ENCODE results near the gene CENPE.
"Not testable (repeated sequence)": the region's sequence is repeated elsewhere in the genome, so short reads cannot be mapped to it uniquely, and the experiment has no call there.

CENPE gene, protein sequence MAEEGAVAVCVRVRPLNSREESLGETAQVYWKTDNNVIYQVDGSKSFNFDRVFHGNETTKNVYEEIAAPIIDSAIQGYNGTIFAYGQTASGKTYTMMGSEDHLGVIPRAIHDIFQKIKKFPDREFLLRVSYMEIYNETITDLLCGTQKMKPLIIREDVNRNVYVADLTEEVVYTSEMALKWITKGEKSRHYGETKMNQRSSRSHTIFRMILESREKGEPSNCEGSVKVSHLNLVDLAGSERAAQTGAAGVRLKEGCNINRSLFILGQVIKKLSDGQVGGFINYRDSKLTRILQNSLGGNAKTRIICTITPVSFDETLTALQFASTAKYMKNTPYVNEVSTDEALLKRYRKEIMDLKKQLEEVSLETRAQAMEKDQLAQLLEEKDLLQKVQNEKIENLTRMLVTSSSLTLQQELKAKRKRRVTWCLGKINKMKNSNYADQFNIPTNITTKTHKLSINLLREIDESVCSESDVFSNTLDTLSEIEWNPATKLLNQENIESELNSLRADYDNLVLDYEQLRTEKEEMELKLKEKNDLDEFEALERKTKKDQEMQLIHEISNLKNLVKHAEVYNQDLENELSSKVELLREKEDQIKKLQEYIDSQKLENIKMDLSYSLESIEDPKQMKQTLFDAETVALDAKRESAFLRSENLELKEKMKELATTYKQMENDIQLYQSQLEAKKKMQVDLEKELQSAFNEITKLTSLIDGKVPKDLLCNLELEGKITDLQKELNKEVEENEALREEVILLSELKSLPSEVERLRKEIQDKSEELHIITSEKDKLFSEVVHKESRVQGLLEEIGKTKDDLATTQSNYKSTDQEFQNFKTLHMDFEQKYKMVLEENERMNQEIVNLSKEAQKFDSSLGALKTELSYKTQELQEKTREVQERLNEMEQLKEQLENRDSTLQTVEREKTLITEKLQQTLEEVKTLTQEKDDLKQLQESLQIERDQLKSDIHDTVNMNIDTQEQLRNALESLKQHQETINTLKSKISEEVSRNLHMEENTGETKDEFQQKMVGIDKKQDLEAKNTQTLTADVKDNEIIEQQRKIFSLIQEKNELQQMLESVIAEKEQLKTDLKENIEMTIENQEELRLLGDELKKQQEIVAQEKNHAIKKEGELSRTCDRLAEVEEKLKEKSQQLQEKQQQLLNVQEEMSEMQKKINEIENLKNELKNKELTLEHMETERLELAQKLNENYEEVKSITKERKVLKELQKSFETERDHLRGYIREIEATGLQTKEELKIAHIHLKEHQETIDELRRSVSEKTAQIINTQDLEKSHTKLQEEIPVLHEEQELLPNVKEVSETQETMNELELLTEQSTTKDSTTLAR (N-terminal part only)

DNA sequence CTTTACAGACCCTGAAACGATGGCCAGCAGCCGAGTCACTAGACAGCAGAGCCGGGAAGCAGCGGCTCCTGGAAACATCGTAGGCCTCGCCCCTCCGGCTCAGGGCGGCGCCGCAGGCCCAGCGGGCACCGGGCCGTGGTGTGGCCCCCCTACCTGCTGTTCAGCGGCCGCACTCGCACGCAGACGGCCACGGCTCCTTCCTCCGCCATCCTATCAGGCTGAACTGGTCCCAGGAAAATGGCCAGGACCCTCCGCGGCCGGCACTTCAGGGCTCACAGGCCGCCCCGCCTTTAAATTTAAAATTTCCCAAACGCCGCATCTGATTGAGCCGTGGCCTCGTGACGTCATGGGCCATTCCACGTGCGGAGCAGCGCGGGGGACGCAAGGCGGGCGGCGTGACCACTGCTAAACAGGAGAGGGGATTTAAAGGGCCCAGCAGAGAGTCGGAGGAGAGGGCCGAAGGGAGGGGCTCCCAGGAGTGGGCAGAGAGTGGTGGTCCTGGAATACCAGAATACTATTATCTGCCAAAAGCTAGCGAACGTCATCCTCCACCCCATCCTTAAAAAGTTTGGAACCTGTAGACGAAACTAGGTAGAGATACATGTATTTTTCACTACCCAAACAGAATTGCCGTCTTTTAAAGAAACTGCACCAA, at the start of gene CENPE:
TSS of gene CENPE (minus strand) at position 233 of the 655 bp plus-strand sequence. CDS start at position 209, 24 bp downstream.
- DNase-seq (ENCODE audit: low read depth in 2 of 2) = peak; percentile 80 to 82

DNA sequence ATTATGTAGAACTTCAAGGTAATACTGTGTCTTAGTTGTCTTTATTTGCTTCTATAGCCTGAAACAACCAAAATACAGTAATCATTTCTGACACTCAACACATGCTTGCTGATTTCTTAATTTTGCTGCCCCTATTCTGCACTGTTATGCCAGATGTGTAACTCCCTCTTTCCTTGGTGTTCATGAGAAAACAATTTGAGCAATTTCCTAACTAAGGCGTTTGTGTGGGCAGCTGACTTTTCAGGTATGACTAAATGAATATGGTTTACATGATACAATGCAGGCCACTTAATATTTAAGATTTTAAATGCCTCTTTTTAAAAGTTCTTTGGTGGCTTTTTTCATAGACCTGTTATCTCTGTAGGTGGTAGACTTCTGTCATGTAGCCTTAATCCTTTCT, 46.1 kb upstream of the CENPE start:
- DNase-seq (ENCODE audit: low read depth in 2 of 2) = no peak

DNA sequence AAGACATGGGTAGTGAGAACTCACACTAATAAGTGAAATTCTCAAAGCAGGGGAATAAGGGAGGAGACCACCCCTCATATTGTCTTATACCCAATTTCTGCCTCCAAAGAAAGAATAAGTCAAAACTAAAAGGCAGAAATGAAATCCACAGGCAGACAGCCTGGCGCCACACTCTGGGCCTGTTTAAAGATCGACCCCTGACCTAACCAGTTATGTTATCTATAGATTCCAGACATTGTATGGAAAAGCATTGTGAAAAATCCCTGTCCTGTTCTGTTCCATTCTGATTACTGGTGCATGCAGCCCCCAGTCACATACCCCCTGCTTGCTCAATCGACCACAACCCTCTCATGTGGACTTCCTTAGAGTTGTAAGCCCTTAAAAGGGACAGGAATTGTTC, 32.8 kb upstream of the CENPE start:
- not testable (repeated sequence) for DNase-seq (ENCODE audit: low read depth in 2 of 2)

DNA sequence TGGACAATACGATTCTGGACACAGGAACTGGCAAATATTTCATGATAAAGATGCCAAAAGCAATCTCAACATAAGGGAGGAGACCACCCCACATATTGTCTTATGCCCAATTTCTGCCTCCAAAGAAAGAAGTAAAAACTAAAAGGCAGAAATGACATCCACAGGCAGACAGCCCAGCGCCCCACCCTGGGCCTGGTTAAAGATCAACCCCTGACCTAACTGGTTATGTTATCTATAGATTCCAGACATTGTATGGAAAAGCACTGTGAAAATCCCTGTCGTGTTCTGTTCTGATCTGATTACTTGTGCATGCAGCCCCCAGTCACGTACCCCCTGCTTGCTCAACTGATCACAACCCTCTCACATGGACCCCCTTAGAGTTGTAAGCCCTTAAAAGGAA, 25.4 kb upstream of the CENPE start:
- not testable (repeated sequence) for DNase-seq (ENCODE audit: low read depth in 2 of 2)

DNA sequence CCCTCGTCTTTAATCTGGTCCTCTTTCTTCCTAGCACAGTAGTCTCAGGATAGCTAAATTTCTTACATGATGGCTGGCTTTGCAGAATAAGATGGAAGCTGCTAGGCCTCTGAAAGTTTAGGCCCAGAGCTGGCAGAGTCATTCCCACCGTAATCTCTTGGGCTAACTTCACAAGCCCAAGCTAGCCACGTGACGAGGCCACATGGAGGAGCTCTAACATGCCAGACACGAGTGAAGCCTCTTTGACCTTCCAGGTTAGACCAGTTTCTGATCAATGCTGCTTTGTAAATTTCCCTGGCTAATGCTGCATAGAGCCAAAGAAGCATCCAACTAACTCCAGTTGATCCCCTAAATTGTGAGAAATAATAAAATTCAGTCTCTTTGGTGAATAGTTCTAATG, 9.5 kb upstream of the CENPE start:
- no peak for DNase-seq (ENCODE audit: low read depth in 2 of 2)

DNA sequence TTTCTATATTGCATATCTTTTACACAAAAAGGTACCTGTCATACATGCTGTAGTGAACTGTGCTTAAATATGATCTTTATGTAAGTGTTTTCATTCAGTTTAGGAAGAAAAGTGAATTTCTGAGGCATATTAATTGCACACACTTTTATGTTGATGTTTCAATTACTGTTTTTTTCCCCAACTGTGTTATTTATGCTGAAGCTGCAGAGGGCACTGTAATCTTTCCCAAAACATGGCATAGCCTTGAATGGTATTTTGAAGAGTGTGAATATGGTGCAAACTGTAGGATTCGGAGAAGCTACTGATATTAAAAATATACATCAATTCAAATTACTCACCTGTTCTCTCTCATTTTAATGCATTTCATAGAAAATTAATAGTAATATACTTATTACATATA, 6.0 kb upstream of the CENPE start:
- no peak for DNase-seq (ENCODE audit: low read depth in 2 of 2)

DNA sequence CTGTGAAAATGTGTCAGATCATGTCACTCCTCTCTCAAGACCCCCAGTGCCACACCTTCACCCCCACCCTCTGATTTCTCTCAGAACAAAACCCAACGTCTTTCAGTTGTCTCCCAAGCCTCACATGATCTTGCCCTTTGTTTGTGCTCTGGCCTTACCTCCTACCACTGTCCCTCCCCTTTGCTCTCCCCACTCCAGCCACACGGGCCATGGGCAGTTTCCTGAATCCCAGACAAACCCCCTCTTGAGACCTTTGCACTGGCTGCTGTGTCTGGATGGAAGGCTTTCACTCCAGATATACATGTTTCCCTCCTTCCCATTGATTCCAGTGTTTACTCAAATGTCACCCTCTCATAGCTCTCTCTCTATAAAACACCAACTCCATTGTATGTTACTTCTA, 3.6 kb upstream of the CENPE start:
- DNase-seq (ENCODE audit: low read depth in 2 of 2) = no peak

DNA sequence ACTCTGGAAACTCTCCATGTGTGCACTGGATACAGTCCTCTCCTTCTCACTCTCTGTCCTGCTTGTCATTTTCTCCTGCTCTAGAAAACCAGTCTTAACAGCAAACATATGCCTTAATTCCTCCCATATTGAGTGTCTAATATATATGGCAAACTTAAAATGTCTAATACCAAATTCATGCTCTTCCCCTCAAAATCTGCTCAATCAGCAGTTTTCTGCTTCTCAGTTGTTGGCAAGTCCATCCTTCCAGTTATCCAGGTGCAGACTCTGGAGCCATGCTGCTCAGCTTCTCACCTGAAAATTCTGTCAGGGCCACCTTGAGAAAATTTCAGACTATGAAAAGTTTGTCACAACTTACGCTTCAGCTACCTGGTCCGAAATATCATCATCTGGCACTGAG, 3.1 kb upstream of the CENPE start:
- DNase-seq (ENCODE audit: low read depth in 2 of 2) = no peak

DNA sequence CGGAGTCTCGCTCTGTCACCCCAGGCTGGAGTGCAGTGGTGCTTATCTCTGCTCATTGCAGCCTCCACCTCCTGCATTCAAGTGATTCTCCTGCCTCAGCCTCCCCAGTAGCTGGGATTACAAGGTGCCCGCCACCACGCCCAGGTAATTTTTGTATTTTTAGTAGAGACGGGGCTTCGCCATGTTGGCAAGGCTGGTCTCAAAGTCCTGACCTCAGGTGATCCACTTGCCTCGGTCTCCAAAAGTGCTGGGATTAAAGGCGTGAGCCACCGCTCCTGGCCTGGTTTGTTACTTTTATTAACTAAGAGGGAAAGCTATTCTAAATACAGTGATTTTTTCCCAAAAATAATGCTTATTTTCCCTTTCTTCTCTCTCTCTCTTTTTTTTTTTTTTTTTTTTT, 866 bp upstream of the CENPE start:
- DNase-seq (ENCODE audit: low read depth in 2 of 2) = no peak

DNA sequence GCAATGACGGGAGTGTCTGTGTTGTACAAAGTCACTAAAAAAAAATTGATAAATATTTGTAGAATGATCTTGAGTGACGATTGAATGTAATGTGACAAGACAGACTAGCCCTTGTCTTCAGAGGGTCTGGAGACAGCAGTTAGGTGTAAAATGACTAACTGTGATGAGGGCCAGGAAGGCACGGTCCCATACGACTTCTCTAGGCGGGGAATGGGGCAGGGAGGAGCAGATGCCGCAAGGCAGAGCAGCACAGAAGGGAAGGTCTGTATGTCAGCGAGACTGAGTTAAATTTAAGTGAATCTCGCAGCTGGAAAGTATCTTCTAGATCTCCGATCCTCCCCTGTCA, 405 bp downstream of the CENPE start:
- DNase-seq (ENCODE audit: low read depth in 2 of 2) = peak in 1 of 2 donors; percentile 1

DNA sequence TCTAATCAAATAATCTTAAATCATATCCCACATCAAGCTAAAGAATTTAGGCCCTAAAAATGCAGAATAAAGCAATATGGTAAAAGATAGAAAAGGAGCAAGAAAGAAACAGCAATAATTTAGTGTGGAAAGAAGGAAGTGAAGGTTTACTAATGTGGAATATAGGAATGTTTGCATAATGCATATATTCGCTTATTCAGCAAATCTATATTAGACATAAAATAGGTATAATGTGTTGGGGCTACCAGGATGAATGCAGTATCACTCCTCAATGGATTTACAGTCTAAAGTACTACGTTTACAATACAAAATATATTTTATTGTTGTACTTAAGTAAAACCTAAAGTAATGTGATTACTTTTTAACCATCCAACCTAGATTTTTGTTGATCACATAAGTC, 4.7 kb downstream of the CENPE start:
- DNase-seq (ENCODE audit: low read depth in 2 of 2) = no peak

DNA sequence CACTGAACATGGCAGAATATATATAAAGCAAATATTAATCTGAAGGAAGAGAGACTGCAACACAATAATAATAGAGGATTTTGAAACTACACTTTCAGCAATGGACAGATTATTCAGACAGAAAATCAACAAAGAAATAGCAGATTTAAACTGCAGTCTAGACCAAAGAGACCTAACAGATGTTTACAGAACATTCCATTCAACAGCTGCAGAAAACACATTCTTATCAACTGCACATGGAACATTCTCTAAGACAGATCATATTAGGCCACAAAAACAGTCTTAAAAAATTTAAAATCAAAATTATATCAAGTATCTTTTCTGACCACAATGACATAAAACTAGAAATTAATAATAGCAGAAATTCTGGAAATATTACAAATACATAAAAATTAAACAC, 27.1 kb downstream of the CENPE start:
- DNase-seq (ENCODE audit: low read depth in 2 of 2) = no peak

DNA sequence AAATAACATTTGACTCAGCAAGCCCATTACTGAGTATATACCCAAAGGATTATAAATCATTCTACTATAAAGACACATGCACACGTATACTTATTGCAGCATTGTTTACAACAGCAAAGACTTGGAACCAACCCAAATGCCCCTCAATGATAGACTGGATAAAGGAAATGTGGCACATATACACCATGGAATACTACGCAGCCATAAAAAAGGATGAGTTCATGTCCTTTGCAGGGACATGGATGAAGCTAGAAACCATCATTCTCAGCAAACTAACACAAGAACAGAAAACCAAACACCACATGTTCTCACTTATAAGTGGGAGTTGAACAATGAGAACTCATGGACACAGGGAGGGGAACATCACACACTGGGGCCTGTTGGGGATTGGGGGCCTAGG, 28.4 kb downstream of the CENPE start:
- not testable (repeated sequence) for DNase-seq (ENCODE audit: low read depth in 2 of 2)

DNA sequence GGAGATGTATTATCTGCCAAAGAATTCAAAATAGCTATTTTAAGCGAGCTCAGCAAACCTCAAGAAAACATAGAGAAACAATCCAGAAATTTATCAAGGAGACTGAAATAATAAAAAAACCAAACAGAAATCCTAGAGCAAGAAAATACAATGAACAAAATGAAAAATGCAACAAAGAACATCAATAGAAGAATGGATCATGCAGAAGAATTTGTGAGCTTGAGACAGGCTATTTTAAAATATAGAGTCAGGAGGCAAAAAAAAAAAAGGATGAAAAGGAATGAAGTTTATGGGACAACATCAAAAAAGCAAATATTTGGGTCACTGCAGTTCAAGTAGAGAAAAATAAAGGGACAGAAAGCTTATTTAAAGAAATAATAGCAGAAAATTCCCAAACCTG, 29.1 kb downstream of the CENPE start:
- DNase-seq (ENCODE audit: low read depth in 2 of 2) = no peak

DNA sequence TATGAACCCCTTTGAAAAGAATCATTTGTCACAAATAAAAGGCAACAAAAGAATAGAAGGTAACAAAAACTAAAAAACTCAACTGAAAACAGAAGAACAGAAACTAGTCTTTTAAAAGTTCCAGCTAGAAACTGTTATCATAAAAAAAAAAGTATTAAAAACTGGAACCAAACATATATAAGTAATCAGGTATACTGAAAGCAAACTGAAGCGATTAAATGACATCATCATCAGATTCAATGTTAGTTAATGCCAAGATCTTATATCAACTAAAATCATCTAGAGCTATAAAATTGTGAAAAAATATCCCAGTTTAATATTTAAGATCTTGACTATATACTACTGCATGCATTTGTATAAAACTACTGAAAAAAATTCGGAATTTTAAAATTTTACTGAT, 36.0 kb downstream of the CENPE start:
- DNase-seq (ENCODE audit: low read depth in 2 of 2) = no peak

DNA sequence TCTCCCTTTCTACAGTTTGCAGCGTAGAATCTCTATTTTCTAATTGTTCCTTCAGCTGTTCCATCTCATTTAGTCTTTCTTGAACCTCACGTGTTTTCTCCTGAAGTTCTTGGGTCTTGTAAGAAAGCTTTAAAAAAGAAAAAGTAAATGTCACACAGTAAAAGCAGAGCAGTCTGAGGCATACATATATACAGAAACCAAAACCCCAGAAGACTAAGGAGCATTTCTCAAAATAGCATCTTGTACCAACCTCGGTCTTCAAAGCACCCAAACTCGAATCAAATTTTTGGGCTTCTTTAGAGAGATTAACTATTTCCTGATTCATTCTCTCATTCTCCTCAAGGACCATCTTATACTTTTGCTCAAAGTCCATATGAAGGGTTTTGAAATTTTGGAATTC, 39.4 kb downstream of the CENPE start:
- DNase-seq (ENCODE audit: low read depth in 2 of 2) = no peak

DNA sequence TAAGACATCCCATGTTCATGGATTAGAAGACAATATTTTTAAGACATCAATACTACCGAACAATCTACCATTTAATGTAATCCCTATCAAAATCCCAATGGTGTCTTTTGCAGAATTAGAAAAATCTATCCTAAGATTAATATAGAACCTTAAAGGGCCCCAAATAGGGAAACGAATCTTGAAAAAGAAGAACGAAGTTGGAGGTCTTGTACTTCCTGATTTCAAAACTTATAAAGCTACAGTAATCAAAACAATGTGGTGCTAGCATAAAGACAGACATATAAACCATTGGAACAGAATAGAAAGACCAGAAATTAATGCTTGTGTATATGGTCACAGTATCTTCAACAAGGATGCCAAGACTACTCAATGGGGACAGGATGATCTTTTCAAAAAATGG, 42.0 kb downstream of the CENPE start:
- DNase-seq (ENCODE audit: low read depth in 2 of 2) = no peak

DNA sequence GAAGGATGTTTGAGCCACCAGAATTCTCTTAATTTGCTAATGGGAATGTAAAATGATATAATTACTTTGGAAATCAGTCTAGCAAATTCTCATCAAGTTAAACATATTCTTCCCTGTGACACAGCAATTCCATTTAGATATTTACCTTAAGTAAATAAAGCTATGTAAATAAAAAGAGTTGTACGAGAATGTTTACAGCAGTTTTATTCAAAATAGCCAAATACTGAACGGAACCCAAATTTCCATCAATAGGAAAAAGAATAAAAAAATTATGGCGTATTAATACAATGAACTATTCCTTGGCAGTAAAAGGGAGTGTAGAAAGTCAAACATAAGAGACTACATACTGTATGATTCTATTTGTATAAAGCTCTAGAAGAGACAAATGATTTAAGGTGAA, 45.8 kb downstream of the CENPE start:
- DNase-seq (ENCODE audit: low read depth in 2 of 2) = no peak

DNA sequence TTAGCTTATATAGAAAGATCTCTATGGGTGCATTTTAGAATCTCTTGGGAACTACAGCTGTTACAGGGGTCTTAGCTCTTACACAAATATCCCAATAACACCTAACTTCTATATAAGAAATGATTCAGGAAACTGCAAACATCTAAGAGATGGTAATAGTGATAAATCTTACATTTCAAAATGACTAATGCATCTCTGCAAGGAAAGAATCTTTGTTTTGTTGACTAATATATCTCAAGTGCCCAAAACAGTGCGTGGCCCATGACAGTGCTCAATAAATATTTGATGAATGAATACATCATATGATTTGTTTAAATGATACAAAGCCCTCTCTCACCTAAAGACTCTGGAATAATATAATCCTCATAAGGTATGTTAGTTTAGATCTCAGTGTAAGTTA, 47.5 kb downstream of the CENPE start:
- DNase-seq (ENCODE audit: low read depth in 2 of 2) = no peak

DNA sequence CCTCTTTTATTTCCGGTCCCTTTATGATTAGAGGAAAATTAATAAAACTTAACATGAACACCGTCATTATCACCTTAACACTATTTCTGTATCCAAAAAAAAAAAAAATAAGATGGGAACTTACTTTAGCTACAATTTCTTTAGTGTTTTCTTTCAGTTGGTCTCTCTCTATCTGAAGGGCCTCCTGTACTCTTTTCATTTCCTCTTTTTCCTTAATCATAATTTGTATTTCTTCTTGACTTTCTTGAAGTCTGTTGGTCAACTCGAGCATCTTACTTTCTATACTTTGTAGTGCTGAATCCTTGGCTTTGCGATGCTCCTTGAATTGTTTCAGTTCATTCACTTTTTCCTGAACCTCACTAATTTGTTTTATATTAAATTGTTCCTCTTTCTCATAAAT, 53.2 kb downstream of the CENPE start:
- no peak for DNase-seq (ENCODE audit: low read depth in 2 of 2)

DNA sequence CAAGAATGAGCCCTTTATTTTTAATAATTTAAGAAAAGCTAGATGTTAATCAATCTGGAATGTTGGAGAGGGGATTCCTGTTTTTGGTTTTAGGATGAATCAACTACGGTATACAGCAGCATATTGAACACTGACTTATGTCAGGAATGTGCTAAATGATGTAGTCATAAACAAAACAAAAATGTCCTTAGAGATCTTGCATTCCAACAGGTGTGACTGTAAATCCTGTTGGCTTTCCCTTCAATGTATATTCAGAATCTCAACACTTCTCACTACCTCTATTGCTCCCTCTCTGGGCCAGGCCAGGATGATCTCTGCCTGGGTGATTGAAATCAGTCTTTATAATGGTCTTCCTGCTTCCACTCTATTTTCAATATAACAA, 60.7 kb downstream of the CENPE start:
- DNase-seq (ENCODE audit: low read depth in 2 of 2) = no peak

Data from stimulated activated CD4-positive, alpha-beta T cell treated with anti-CD3 and anti-CD28 coated beads, Interleukin-4, amount 100 ng/mL, for 48 hours (primary cell).